Stimulated activated effector memory CD8-positive, alpha-beta T cell treated with anti-CD3 and anti-CD28 coated beads, Interleukin-12 subunit alpha, Interleukin-12 subunit beta, amount 100 ng/mL, for 72 hours (primary cell): ENCODE data around the gene MRTFB.
A peak's percentile ranks its signal among the peaks of the same experiment; 100 is the strongest.

Experiments
- ATAC-seq: fragments of 150-1000 bp; cut with Tn5 transposase; 2 replicates; pipeline ENCODE4 v1.10.0; 2021
- DNase-seq, 2 donors: peaks; one replicate each; pipeline ENCODE4 v3.0.0; 2021 to 2022; ENCODE audit warnings: low spot score in 2 of 2
- H3K27ac Mint-ChIP-seq: one replicate; pipeline ENCODE4 v1.8.0; 2022; ENCODE audit warnings: mild to moderate bottlenecking, mixed read lengths
- H3K36me3 Mint-ChIP-seq: one replicate; pipeline ENCODE4 v1.8.0; 2022; ENCODE audit warnings: mild to moderate bottlenecking, mixed read lengths
- H3K4me1 Mint-ChIP-seq: one replicate; pipeline ENCODE4 v1.8.0; 2022; ENCODE audit warnings: mixed read lengths
- H3K4me3 Mint-ChIP-seq: one replicate; pipeline ENCODE4 v1.8.0; 2022; ENCODE audit warnings: mild to moderate bottlenecking, mixed read lengths
- H3K9me3 Mint-ChIP-seq: one replicate; pipeline ENCODE4 v1.8.0; 2022; ENCODE audit warnings: mixed read lengths

The MRTFB gene

GRCh38 chr16:14240219-14240843 is 169.2 kb downstream of the MRTFB start:
- peaks cover 9% of the 10 kb centered on the region for H3K36me3 Mint-ChIP-seq
- ATAC-seq (no peak), DNase-seq (no peak)
- no peaks in the 10 kb centered on the region for H3K4me1 Mint-ChIP-seq
- H3K9me3 Mint-ChIP-seq, result no peaks in the 10 kb centered on the region
- no peak overlapping the region for H3K27ac Mint-ChIP-seq
- H3K4me3 Mint-ChIP-seq, result no peak overlapping the region

GRCh38 chr16:14240964-14241363 is 169.8 kb downstream of the MRTFB start:
- no peak overlapping the region for H3K4me3 Mint-ChIP-seq
- H3K4me1 Mint-ChIP-seq, result no peaks in the 10 kb centered on the region
- peaks cover 9% of the 10 kb centered on the region for H3K36me3 Mint-ChIP-seq
- ATAC-seq (no peak), DNase-seq (no peak)
- H3K27ac Mint-ChIP-seq, result no peak overlapping the region
- H3K9me3 Mint-ChIP-seq, result no peaks in the 10 kb centered on the region

GRCh38 chr16:14241631-14242030 is 170.5 kb downstream of the MRTFB start:
- Mint-ChIP-seq H3K27ac (no peak overlapping the region), H3K36me3 (peaks cover 9% of the 10 kb centered on the region), H3K9me3 (no peaks in the 10 kb centered on the region), H3K4me3 (no peak overlapping the region), H3K4me1 (no peaks in the 10 kb centered on the region)
- ATAC-seq (no peak), DNase-seq (no peak)

- Mint-ChIP-seq H3K36me3 (peaks cover 9% of the 10 kb centered on the region), H3K27ac (no peak overlapping the region), H3K4me1 (no peaks in the 10 kb centered on the region), H3K9me3 (no peaks in the 10 kb centered on the region), H3K4me3 (no peak overlapping the region)
- no peak for ATAC-seq
- DNase-seq, result no peak
Observed at GRCh38 chr16:14242769-14243168, 171.7 kb downstream of the MRTFB start.

GRCh38 chr16:14244196-14245010 is 173.3 kb downstream of the MRTFB start:
- no peaks in the 10 kb centered on the region for H3K4me1 Mint-ChIP-seq
- ATAC-seq, result no peak
- H3K9me3 Mint-ChIP-seq, result no peaks in the 10 kb centered on the region
- H3K4me3 Mint-ChIP-seq, result no peak overlapping the region
- DNase-seq, result no peak
- peaks cover 9% of the 10 kb centered on the region for H3K36me3 Mint-ChIP-seq
- H3K27ac Mint-ChIP-seq, result no peak overlapping the region

GRCh38 chr16:14248791-14249190 is 177.7 kb downstream of the MRTFB start:
- Mint-ChIP-seq H3K9me3 (no peaks in the 10 kb centered on the region), H3K4me1 (no peaks in the 10 kb centered on the region)
- no peak for ATAC-seq

GRCh38 chr16:14249291-14250032 is 178.3 kb downstream of the MRTFB start:
- Mint-ChIP-seq H3K9me3 (no peaks in the 10 kb centered on the region), H3K4me3 (no peak overlapping the region), H3K27ac (no peak overlapping the region), H3K4me1 (no peaks in the 10 kb centered on the region), H3K36me3 (peaks cover 13% of the 10 kb centered on the region)
- peak; percentile 10 to 64 for DNase-seq
- ATAC-seq, result no peak

More at GRCh38 chr16:14248791-14249190, 177.7 kb downstream of the MRTFB start:
- Mint-ChIP-seq H3K36me3 (peaks cover 13% of the 10 kb centered on the region), H3K27ac (no peak overlapping the region), H3K4me3 (no peak overlapping the region)
- no peak for DNase-seq

- no peaks in the 10 kb centered on the region for H3K9me3 Mint-ChIP-seq
- H3K27ac Mint-ChIP-seq, result no peak overlapping the region
- H3K4me1 Mint-ChIP-seq, result no peaks in the 10 kb centered on the region
- ATAC-seq (no peak), DNase-seq (no peak)
- no peak overlapping the region for H3K4me3 Mint-ChIP-seq
- H3K36me3 Mint-ChIP-seq, result peaks cover 13% of the 10 kb centered on the region
Observed at GRCh38 chr16:14251419-14251818, 180.3 kb downstream of the MRTFB start.

- Mint-ChIP-seq H3K9me3 (no peaks in the 10 kb centered on the region), H3K4me3 (no peak overlapping the region), H3K4me1 (no peaks in the 10 kb centered on the region), H3K27ac (no peak overlapping the region), H3K36me3 (peaks cover 13% of the 10 kb centered on the region)
- DNase-seq, result no peak
- ATAC-seq, result no peak
Observed at GRCh38 chr16:14252860-14253259, 181.7 kb downstream of the MRTFB start.

- Mint-ChIP-seq H3K27ac (no peak overlapping the region), H3K36me3 (peaks cover 42% of the 10 kb centered on the region), H3K9me3 (no peaks in the 10 kb centered on the region), H3K4me1 (no peaks in the 10 kb centered on the region), H3K4me3 (no peak overlapping the region)
- DNase-seq (no peak), ATAC-seq (no peak)
Observed at GRCh38 chr16:14263011-14263410, 191.9 kb downstream of the MRTFB start.

- Mint-ChIP-seq H3K36me3 (peaks cover 36% of the 10 kb centered on the region), H3K4me3 (no peak overlapping the region), H3K4me1 (no peaks in the 10 kb centered on the region), H3K27ac (no peak overlapping the region), H3K9me3 (no peaks in the 10 kb centered on the region)
- DNase-seq (no peak), ATAC-seq (no peak)
Observed at GRCh38 chr16:14263769-14264168, 192.7 kb downstream of the MRTFB start.

- no peak for ATAC-seq
- peaks cover 30% of the 10 kb centered on the region for H3K36me3 Mint-ChIP-seq
Observed at GRCh38 chr16:14264327-14264943, 193.3 kb downstream of the MRTFB start.

GRCh38 chr16:14268073-14268472 is 197.0 kb downstream of the MRTFB start:
- Mint-ChIP-seq H3K4me1 (no peaks in the 10 kb centered on the region), H3K4me3 (no peak overlapping the region), H3K9me3 (peaks cover 5% of the 10 kb centered on the region), H3K36me3 (peaks cover 6% of the 10 kb centered on the region), H3K27ac (no peak overlapping the region)
- DNase-seq (no peak), ATAC-seq (no peak)

More at GRCh38 chr16:14264327-14264943, 193.3 kb downstream of the MRTFB start:
- Mint-ChIP-seq H3K4me1 (no peaks in the 10 kb centered on the region), H3K27ac (no peak overlapping the region), H3K4me3 (no peak overlapping the region), H3K9me3 (no peaks in the 10 kb centered on the region)
- no peak for DNase-seq

GRCh38 chr16:14275934-14276333 is 204.8 kb downstream of the MRTFB start:
- H3K9me3 Mint-ChIP-seq, result no peaks in the 10 kb centered on the region
- no peak overlapping the region for H3K4me3 Mint-ChIP-seq
- ATAC-seq (no peak), DNase-seq (no peak)
- no peak overlapping the region for H3K27ac Mint-ChIP-seq
- H3K36me3 Mint-ChIP-seq, result no peaks in the 10 kb centered on the region
- no peaks in the 10 kb centered on the region for H3K4me1 Mint-ChIP-seq

GRCh38 chr16:14278749-14279148 is 207.6 kb downstream of the MRTFB start:
- ATAC-seq, result no peak
- Mint-ChIP-seq H3K9me3 (no peaks in the 10 kb centered on the region), H3K27ac (no peak overlapping the region), H3K36me3 (no peaks in the 10 kb centered on the region), H3K4me1 (no peaks in the 10 kb centered on the region), H3K4me3 (no peak overlapping the region)
- no peak for DNase-seq
